ENCODE measurements around the gene BMAL1. TPM values are rescaled to one million over a fixed set of nuclear protein-coding genes. Genes with fewer than 3 reads are reported as not detected.

The BMAL1 gene
- polyA plus RNA-seq, 3 donors: 9.2 to 12.1 (median 11.7) TPM

DNA sequence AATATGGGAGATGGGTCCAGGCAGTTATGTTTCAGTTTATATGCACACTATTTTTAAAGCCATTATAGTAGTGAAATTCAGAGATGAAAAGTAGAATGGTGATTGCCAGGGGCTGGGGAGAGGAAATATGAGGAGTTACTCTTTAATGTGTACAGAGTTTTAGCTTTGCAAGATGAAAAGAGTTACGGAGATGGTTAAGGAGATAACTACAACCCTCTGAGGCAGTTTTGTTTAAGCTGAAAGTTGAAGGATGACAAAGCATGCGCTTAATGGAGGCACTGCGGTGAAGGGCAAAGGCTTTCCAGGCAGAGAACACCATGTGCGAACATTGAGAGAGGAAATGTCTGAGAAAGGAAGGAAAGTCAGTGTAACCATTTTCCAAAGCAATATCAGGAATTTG lies 18.2 kb upstream of the BMAL1 start:
- no peak for DNase-seq (ENCODE audit: extremely low read depth in 1 of 11, low read depth in 9 of 11, low spot score in 4 of 11)

- no peak for DNase-seq (ENCODE audit: extremely low read depth in 1 of 11, low read depth in 9 of 11, low spot score in 4 of 11)
Observed at GRCh38 chr11:13260201-13260962, 17.2 kb upstream of the BMAL1 start.

- no peak for DNase-seq (ENCODE audit: extremely low read depth in 1 of 11, low read depth in 9 of 11, low spot score in 4 of 11)
Observed at GRCh38 chr11:13260963-13261588, 16.5 kb upstream of the BMAL1 start.

DNA sequence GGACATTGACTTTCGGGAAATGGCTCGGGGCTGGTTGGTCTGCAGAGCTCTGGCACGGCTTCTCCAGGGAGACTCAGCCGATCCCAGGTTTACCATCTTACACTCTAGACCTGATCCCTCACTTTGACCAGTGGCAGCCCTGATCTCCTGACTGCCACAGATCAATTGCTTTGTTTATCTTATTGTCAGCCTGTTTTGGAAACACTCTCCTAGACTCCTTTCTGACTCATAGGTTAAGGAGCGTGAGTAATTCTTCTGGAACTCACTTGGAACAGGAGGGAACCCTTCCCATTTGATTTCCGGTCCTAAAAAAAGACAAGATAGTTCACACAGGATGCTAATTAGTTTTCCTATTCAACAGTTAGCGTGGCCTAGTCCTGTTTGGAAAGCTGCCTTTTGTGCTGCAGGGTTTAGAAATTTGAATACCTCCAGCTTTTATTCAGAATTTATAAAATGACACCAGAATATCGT lies 16.0 kb upstream of the BMAL1 start:
- DNase-seq (ENCODE audit: extremely low read depth in 1 of 11, low read depth in 9 of 11, low spot score in 4 of 11): no peak

DNA sequence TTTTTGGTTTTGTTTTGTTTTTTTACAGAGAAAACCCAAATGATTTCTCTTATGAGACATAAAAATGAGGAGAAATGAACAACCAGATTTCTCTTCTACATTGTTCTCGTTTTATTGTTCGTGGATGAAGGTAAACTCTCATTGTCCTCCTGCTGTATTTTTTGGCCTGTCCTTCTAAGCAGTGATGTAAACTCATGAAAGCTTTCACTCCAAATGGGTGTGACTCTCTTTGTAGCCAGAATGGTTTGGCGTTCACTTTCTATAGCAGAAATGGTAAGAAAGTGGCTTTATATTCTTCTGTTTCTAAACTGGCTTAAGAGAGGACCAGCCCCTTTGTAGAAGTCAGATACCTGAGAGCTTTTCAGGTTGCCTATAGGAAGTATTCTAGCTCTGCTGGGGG lies 15.5 kb upstream of the BMAL1 start:
- no peak for DNase-seq (ENCODE audit: extremely low read depth in 1 of 11, low read depth in 9 of 11, low spot score in 4 of 11)

DNA sequence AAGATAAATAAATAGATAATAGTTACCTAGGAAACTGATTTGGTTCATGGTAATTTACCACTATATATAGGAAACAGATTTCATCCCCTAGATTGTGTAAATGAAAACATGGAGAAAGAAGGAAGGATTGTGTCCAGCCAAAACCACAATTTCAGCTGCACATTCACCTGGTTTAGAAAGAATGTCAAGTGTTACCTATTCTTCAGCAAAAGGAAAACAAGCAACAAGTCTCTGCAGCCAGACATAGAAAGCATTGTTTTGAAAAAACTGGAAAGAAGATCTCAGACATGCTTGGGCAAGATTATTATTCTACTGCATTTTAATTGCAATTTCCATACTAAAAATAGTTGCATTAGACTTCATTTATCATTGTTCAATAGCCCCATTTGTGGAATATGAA lies 8.8 kb upstream of the BMAL1 start:
- DNase-seq (ENCODE audit: extremely low read depth in 1 of 11, low read depth in 9 of 11, low spot score in 4 of 11): no peak

DNA sequence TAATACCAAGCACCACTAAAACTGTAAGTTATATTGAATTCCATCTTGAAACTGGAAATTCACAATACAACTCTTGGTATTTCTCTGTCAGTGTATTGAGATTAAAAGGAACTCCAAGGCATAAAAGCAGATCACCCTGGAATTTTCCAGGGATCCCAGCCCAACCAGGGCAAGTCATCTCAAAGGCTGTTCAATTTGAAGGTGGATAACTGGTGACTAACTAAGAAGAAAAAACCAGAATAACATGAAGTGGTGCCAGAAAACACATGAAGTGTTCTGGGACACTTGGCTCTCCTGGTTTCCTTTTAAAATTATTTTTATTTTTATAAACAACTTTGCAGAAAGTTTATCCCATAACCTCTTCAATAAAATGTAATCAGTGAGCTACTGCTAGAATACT lies 7.8 kb upstream of the BMAL1 start:
- no peak for DNase-seq (ENCODE audit: extremely low read depth in 1 of 11, low read depth in 9 of 11, low spot score in 4 of 11)

DNA sequence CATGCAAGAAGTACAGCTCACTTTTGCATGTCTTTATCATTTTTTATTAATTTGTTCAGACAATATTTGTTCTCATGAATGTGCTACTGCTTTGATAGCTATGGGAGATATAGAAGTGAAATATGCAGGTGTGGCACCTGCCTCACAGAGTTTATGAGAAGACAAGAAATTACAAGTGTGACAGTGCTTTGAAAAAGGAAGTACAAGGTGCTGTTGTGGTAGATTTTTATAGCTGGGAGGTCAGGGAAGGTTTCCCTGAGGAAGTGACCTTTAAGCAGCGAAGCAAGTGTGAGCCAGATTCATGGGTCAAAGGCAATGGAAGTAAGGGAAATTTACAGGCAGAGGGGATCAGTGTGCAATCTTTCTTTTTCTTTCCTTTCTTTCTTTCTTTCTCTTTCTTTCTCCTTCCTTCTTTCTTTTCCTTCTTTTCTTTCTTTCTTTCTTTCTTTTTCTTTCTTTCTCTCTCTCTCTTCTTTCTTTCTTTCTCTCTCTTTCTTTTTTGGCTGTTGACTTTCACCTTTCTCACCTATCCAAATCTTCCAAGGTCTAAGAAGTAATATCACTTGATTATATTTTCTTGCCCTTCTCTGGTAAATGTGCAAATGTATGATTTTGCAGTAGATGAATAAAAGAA lies 6.4 kb upstream of the BMAL1 start:
- no peak for DNase-seq (ENCODE audit: extremely low read depth in 1 of 11, low read depth in 9 of 11, low spot score in 4 of 11)

DNA sequence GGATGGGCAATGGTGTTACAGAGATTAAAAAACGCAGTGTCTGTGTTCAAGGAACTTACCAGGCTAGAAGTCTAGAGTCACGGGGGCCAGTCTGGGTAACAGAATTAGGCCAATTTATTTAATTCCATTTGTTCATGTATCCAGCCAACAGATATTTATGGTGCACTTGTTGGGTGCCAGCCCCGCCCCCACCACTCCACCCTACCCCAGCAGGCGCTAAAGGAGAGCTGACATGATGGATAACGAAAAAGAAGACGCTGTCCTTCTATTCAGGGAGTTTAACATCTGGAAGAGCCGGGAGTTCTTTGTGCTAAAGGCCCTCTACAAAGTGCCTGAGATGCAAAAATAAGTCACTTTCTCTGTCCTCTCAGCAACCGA lies 1.1 kb upstream of the BMAL1 start:
- DNase-seq (ENCODE audit: extremely low read depth in 1 of 11, low read depth in 9 of 11, low spot score in 4 of 11): no peak

DNA sequence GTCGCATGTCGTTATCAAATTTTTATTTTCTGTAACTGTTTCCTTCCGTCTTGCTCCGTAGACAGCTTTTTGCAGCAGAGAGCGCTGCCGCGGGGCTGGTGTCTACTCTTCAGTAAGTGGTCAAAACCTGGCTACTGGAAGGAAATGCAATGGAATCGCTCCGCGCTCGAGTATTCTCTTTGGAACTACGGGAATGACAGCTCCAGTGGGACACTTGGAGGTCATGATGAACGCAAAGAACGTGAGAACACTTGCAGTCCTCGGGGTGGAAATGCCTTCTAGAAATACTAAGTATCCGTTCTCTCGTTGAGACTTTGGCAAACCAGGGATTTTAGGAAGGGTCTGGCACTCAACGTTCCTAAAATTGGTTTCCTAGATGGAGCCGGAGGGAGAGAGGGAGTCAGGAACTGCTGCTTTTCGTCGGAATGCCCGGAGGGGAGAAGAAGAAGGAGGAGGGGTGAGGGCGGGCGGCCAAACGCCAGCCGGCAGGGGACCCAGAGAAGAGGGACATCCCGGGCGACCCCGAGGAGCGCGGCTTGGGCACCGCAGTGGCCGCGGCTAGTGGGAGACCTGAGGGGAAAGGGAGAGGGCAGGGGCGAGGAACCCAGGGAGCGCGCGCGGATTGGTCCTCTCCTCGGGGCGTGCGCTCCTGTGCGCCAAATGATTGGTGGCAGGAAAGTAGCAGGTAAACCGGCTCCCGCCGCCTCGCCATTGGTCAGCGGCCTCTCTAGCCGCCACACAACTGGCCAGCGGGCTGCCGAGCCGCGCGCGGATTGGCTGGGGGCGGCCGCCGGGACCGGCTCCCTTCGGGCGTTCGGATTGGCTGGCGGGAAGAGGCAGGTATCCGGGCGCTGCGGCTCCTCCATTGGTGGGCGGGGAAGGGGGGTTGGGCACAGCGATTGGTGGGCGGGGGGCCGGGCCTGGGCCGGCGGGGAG lies 490 bp upstream of the BMAL1 start:
- DNase-seq (ENCODE audit: extremely low read depth in 1 of 11, low read depth in 9 of 11, low spot score in 4 of 11): peak; percentile 83 to 97 (median 93)

DNA sequence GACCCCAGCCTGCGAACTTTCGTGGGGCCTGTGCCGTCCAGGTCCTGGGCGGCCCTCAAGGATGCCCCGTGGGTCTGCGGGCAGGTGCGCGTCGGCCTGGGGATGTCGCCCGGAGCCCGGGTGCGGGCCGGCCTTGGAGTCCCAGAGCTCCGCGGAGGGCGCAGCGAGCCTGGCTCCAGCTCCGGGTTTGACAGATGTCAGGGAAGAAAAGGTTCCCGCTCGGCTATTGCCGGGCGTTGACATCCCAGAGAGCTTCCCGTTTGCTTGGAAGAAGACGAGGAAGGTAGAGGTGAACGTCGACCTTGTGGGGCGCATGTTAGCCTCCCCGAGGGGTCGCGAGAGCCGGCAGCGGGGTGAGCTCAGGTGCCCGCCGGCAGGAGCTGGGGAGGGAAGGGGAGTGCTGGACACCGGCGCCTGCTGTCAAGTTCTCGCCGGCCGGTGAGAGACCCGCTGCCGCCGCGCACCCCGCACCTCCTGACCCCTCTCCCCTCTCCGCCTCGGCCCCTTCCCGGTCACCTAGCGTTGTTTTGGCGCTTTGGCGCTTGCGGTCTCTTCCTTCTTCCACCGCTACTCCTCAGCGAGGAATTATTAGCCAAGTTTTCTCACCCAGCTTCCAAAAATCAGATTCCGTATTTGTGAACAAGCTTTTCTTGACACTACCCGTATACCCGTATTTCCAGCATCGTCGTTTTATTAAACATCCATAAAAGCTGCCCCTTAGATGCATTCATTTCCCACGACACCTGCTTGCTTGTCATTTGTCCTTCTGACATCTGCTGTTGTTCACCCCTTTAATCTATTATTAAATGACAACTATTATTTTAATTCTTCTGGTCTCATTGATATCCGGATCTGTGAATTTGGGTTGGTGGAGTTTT lies 1.3 kb downstream of the BMAL1 start:
- DNase-seq (ENCODE audit: extremely low read depth in 1 of 11, low read depth in 9 of 11, low spot score in 4 of 11): no peak

GRCh38 chr11:13279487-13279834 lies 1.9 kb downstream of the BMAL1 start:
- DNase-seq (ENCODE audit: extremely low read depth in 1 of 11, low read depth in 9 of 11, low spot score in 4 of 11): no peak

GRCh38 chr11:13280092-13280722 lies 2.6 kb downstream of the BMAL1 start:
- DNase-seq (ENCODE audit: extremely low read depth in 1 of 11, low read depth in 9 of 11, low spot score in 4 of 11): no peak

- no peak for DNase-seq (ENCODE audit: extremely low read depth in 1 of 11, low read depth in 9 of 11, low spot score in 4 of 11)
Observed at GRCh38 chr11:13280777-13281176, 3.2 kb downstream of the BMAL1 start.

GRCh38 chr11:13283636-13284035 lies 6.0 kb downstream of the BMAL1 start:
- no peak for DNase-seq (ENCODE audit: extremely low read depth in 1 of 11, low read depth in 9 of 11, low spot score in 4 of 11)

GRCh38 chr11:13284776-13285588 lies 7.4 kb downstream of the BMAL1 start:
- no peak for DNase-seq (ENCODE audit: extremely low read depth in 1 of 11, low read depth in 9 of 11, low spot score in 4 of 11)

GRCh38 chr11:13286279-13286821 lies 8.8 kb downstream of the BMAL1 start:
- no peak for DNase-seq (ENCODE audit: extremely low read depth in 1 of 11, low read depth in 9 of 11, low spot score in 4 of 11)
